H7 (cell line): ENCODE measurements around the gene LTV1. TPM values are rescaled to one million over a fixed set of nuclear protein-coding genes. Genes with fewer than 3 reads are reported as not detected.
"Not testable (repeated sequence)": the region's sequence is repeated elsewhere in the genome, so short reads cannot be mapped to it uniquely, and the experiment has no call there.

Experiments
- DNase-seq: peaks from one replicate; pipeline ENCODE4 v3.0.0; 2012
- H3K27me3 ChIP-seq: 2 replicates; pipeline ENCODE4 v1.6.0; 2011; ENCODE audit warnings: mild to moderate bottlenecking, low read length; ENCODE audit not compliant: control insufficient read depth, insufficient read depth
- H3K36me3 ChIP-seq: replicated peaks from 2 replicates; pipeline ENCODE4 v1.5.1; 2011; ENCODE audit warnings: low read length; ENCODE audit not compliant: control insufficient read depth, insufficient read depth
- H3K4me3 ChIP-seq: 2 replicates; pipeline ENCODE4 v1.5.1; 2011; ENCODE audit warnings: low read depth, mild to moderate bottlenecking, control low read depth, low read length, moderate library complexity; ENCODE audit not compliant: insufficient read depth
- total RNA-seq: library from RNA; depleted of rRNA; stranded (reverse); fragments of >200 nt; shearing (Covaris generic); gene quantifications from 2 replicates; pipeline ENCODE4 v1.2.3, GENCODE V29; 2014

LTV1 gene
- total RNA-seq, 1 experiment from 2014 or later, result 18.8 TPM

GRCh38 chr6:143859891-143860660 is 16.9 kb downstream of the LTV1 start:
- Histone ChIP-seq H3K36me3 (peaks cover 25% of the 10 kb centered on the region), H3K27me3 (no peaks in the 10 kb centered on the region), H3K4me3 (no peak overlapping the region)
- DNase-seq, result no peak

GRCh38 chr6:143863771-143864170 is 20.6 kb downstream of the LTV1 start:
- H3K4me3 ChIP-seq, result no peak overlapping the region
- no peaks in the 10 kb centered on the region for H3K27me3 ChIP-seq
- peaks cover 14% of the 10 kb centered on the region for H3K36me3 ChIP-seq
- no peak for DNase-seq

GRCh38 chr6:143864234-143864633 is 21.1 kb downstream of the LTV1 start, which contains the start of gene ZC2HC1B:
Gene ZC2HC1B, plus strand, starts transcription at chr6:143864474. Its CDS starts 66 bp downstream, at chr6:143864540.
- Histone ChIP-seq H3K36me3 (peaks cover 12% of the 10 kb centered on the region), H3K27me3 (no peaks in the 10 kb centered on the region), H3K4me3 (no peak within 1 kb of the TSS)
- DNase-seq, result no peak

GRCh38 chr6:143867236-143867635 is 24.1 kb downstream of the LTV1 start:
- no peak for DNase-seq

GRCh38 chr6:143868808-143869207 is 25.7 kb downstream of the LTV1 start:
- not testable (repeated sequence) for H3K4me3 ChIP-seq, H3K36me3 ChIP-seq, H3K27me3 ChIP-seq, DNase-seq

More at GRCh38 chr6:143867236-143867635, 24.1 kb downstream of the LTV1 start:
- Histone ChIP-seq H3K4me3 (no peak overlapping the region), H3K36me3 (peaks cover 6% of the 10 kb centered on the region), H3K27me3 (no peaks in the 10 kb centered on the region)

GRCh38 chr6:143871202-143871730 is 28.1 kb downstream of the LTV1 start:
- H3K36me3 ChIP-seq, H3K4me3 ChIP-seq, H3K27me3 ChIP-seq, DNase-seq: not testable (repeated sequence)

- H3K36me3 ChIP-seq, result no peaks in the 10 kb centered on the region
- no peaks in the 10 kb centered on the region for H3K27me3 ChIP-seq
- DNase-seq, result no peak
- H3K4me3 ChIP-seq, result no peak overlapping the region
These were observed 29.1 kb downstream of the LTV1 start for GRCh38 chr6:143872201-143872600.

GRCh38 chr6:143873600-143873999 is 30.5 kb downstream of the LTV1 start:
- H3K36me3 ChIP-seq, H3K27me3 ChIP-seq, DNase-seq, H3K4me3 ChIP-seq: not testable (repeated sequence)

- not testable (repeated sequence) for DNase-seq, H3K27me3 ChIP-seq, H3K4me3 ChIP-seq, H3K36me3 ChIP-seq
These were observed 31.4 kb downstream of the LTV1 start for GRCh38 chr6:143874503-143874902.

GRCh38 chr6:143877584-143878271 is 34.6 kb downstream of the LTV1 start:
- no peak overlapping the region for H3K4me3 ChIP-seq
- no peaks in the 10 kb centered on the region for H3K36me3 ChIP-seq
- DNase-seq, result no peak
- H3K27me3 ChIP-seq, result no peaks in the 10 kb centered on the region

GRCh38 chr6:143878272-143878760 is 35.2 kb downstream of the LTV1 start:
- no peaks in the 10 kb centered on the region for H3K27me3 ChIP-seq
- H3K36me3 ChIP-seq, result no peaks in the 10 kb centered on the region
- DNase-seq, result no peak

GRCh38 chr6:143880412-143880811 is 37.3 kb downstream of the LTV1 start:
- H3K27me3 ChIP-seq, result no peaks in the 10 kb centered on the region
- no peaks in the 10 kb centered on the region for H3K36me3 ChIP-seq
- H3K4me3 ChIP-seq, result no peak overlapping the region
- no peak for DNase-seq

More at GRCh38 chr6:143878272-143878760, 35.2 kb downstream of the LTV1 start:
- no peak overlapping the region for H3K4me3 ChIP-seq

GRCh38 chr6:143882401-143882930 is 39.3 kb downstream of the LTV1 start:
- no peaks in the 10 kb centered on the region for H3K36me3 ChIP-seq
- no peak overlapping the region for H3K4me3 ChIP-seq
- DNase-seq, result no peak
- no peaks in the 10 kb centered on the region for H3K27me3 ChIP-seq

GRCh38 chr6:143884216-143884900 is 41.2 kb downstream of the LTV1 start:
- no peak for DNase-seq
- Histone ChIP-seq H3K4me3 (no peak overlapping the region), H3K36me3 (no peaks in the 10 kb centered on the region), H3K27me3 (no peaks in the 10 kb centered on the region)
